AG20443 (cell line): ENCODE data around the gene GABRR1.
"Not testable (repeated sequence)": the region's sequence is repeated elsewhere in the genome, so short reads cannot be mapped to it uniquely, and the experiment has no call there.

Experiments used
- DNase-seq: peaks from one replicate; pipeline ENCODE4 v3.0.0; 2012; ENCODE audit warnings: low spot score, mixed read lengths

Gene GABRR1

DNA sequence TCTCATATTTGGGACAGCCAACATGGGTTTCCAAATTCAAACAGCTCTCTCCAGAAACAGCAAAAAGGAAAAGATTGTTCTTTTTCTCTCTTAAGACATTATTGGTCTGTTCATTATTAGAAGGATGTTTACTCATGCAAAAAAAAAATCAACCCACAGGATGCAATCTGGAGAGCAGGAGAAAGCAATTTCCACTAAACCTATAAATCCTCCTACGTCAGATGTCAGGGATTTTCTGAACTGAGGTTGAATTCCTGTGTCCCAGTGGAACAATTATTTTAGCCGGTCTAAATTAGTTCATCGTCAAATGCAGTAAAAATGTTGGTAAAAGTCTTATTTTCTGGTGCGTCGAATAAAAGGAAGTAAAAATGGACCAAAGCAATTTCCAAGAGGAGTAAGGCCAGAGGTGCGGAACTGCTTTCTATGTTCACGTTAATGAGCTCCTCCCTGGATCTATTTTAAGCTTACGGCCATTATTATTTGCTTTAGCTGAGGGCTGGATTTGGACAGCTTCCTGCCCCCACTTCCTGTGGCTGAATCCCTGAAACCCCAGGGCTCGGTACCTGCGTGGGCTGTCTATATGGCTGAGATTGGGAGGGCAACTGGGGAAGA, at the start of gene GABRR1:
Gene GABRR1, minus strand, starts transcription at position 60 of the 612 bp plus-strand sequence. Its CDS starts 36 bp downstream, at position 24.
- DNase-seq, result no peak

DNA sequence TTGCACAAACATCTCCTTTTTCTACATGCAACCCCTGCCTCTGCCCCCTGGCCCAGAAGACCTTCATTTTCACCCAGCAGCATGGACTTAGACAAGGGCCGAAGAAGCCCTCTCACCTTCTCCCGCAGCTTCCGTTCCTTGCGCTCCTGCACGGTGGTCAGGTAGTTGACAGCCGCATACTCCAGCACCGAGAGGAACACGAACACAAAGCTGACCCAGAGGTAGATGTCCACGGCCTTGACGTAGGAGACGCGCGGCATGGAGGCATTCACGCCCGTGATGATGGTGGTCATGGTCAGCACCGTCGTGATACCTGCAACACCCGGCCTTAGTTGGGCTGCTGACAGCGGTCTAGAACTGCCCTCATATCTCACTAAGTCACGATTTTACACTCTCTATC, 47.1 kb upstream of the GABRR1 start:
- DNase-seq, result no peak

DNA sequence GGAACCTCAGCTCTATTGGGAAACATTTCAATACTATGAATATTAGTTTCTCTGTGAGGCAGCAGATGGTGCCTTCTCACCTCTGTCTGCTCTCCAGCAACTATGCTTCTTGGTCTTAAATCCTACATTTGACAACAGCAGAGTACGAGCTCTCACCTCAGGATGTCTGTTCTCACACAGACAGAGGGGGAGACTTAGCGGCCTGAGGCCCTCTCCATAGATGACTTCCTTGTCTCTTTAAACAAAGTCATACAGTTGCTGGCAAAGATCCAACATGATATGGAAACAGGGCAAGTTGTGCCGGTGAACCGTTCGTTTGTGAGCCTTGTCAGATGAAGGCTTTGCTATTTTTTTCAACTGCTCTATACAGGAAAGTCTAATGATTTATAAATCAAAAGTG, 43.7 kb upstream of the GABRR1 start:
- DNase-seq, result no peak

DNA sequence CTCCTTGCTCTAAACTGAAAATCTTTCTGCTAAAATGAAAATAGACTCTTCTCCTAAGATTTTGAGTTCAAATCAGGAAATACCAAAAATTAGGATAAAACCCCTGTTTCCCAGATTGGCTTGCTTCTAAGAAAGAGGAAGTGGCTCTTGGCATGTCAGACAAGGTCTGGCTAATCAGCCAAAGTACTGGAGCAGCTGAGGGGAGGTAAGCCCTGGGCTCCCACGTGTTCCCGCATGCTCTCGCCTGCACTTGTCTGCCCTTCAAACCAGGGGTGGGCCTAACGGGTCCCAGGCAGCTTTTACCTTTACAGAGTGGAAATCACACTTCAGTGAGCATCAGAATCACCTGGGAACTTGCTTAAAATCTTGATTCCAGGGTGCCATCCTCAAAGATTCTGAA, 43.2 kb upstream of the GABRR1 start:
- no peak for DNase-seq

DNA sequence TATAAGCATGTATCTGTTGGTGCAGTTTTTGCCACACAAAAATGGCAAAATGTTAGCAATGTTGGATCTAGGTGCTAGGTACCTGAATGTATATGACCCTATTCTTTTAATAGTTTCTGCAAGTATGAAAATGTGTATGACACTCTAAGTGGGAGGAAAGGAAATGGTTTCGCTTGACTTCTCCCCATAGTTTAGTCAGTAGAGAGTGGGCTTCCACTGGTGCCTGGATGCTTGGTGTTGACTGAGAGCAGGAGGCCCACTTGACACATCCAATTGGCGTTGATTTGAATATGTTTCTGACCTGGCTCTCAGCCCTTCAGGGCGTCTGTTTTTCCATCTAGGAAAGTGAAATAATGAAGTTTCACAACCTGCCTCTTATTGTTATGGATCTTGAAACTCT, 41.8 kb upstream of the GABRR1 start:
- DNase-seq, result no peak

DNA sequence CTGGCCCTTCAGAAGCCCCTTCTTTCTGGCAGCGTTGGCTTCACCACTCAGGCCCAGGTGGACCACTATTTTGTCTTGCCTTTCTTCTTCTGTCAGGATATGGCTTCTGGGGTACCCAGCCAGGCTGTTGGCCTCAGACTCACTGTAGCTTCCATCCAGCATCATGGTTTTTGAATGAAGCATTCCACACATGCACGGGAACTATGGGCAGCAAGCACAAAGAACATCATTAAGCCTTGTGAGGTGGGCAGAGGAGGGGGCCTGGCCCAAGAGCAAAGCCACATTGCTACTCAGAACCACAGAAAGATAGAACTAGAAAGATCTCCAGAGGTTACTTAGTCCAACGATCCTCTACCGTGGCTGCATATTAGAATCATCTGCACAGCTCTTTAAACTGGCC, 40.6 kb upstream of the GABRR1 start:
- DNase-seq, result no peak

DNA sequence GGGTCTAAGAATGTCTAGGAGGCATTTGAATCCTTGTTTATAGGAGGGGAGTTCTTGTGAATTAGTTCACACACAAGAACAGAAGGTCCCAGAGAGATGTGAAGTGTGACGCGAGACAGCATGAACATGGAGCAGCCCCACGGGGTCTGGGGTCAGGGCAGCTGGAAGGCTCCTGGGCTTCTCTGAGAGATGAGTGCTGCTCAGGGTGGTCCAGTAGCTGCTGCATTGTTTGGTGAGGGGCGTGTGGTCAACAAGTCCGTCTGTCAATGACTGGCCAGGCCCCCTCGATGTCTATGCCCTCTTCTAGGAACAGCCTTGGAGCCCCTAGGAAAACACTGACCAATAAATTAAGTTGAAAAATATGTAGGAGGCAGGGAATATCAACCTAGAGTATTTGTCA, 40.2 kb upstream of the GABRR1 start:
- no peak for DNase-seq

DNA sequence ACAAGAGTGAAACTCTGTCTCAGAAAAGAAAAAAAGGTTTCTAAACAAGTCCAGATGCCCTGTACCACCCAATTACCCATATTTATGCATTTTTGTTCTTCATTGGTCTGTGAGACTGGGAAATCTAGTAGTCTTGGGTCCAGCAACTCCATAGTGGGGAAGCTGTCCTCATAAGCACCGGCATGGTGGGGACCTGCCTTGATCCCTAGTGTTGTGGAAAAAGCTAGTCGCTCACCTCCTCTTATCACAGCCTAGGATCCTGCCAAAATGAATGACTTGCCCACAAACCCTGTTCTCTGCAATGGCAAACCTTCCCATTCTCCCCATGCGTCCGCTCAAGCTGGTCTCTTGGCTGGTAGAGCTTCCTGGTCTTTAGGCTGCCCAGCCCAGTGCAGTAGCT, 38.3 kb upstream of the GABRR1 start:
- DNase-seq, result no peak

DNA sequence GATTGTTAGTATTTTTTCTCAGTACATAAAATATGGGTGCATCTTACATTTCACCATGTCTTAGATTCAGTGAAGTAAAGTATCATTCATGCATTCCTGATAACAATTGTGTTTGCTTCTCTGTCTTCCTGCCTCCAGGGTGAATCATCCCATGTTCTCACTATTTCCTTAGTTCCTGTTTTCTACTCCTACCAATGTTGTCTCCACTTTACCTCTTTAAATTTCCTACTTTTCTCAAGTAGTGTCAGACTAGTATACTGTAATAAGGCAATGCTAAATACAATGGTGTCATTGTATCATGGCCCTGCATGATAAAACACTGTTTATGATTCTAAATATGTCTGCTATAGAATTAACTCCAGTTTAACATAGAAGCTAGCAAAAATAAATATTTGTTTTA, 37.4 kb upstream of the GABRR1 start:
- DNase-seq, result no peak

DNA sequence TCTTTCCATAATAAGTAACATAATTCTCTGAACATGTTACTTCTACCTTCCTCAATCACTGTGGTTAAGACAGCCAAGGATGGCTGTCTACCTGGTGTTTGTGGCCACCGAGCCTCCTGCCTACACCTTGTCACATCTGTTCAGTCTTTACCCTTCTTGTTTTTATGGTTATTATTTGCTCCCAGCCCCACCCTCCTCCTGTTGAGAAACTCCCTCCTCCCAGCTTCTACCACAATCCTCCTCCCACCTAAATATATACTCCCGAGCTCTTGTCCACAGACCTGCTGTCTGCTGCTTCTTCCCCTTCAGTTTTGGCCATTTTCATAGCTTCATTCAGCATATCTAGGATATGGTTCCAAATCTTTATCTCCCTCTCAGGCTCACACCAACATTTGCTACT, 35.7 kb upstream of the GABRR1 start:
- DNase-seq, result no peak

DNA sequence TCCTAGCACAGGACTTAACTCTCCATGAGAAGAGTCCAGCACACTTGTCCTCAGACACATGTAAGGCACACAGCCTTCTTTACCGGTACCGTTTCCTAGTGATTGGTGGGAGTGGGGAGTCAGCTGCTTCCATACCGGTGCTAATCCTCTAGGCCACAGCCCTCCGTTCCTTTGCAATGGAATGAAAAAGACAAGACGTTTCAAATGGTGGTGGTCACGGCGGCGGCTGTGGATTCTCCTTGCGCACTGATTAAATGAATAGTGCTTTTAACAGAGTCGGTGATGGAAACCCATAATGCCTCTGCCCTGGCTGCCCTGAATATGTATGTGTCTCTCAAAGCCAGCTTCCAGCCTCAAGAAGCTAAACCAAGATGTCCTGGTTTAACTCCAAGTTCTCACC, 34.8 kb upstream of the GABRR1 start:
- DNase-seq, result no peak

DNA sequence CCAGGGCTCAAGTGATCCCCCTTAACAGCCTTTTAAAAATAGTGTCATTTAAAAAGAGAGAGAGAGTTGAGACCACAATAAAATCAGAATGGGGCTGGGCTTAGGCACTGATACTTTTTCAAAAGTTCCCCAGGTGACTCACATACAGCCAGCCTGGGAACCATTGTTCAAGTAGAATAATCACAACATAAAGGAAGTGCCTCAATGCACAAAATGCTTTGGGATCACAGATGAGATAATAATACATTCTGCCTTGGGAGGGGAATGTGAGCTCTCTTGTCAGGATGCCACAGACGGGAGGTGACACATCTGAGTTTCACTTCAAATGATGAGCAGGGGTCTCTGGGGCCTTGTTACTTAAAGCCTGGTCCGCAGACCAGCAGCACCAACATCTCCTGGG, 34.0 kb upstream of the GABRR1 start:
- no peak for DNase-seq

DNA sequence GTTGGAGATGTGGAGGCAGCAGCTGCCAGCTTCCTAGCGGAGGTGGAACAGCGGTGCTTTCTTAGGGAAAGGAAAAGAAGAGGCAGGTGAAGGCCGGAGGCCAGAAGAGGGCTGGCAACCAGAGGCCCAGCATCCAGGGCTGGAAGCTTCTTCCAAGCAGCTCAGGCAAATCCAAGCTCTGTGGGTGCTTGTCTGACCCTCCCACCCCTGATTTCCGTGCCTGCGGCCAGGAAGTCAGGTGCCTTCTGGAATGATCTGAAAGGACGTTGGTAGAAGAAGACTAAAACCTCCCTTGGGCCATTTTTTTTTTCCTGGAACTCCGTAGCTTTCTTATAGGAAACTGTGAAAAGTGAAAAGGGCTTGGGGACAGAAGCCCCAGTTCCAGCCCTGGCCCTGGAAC, 33.1 kb upstream of the GABRR1 start:
- DNase-seq, result no peak

DNA sequence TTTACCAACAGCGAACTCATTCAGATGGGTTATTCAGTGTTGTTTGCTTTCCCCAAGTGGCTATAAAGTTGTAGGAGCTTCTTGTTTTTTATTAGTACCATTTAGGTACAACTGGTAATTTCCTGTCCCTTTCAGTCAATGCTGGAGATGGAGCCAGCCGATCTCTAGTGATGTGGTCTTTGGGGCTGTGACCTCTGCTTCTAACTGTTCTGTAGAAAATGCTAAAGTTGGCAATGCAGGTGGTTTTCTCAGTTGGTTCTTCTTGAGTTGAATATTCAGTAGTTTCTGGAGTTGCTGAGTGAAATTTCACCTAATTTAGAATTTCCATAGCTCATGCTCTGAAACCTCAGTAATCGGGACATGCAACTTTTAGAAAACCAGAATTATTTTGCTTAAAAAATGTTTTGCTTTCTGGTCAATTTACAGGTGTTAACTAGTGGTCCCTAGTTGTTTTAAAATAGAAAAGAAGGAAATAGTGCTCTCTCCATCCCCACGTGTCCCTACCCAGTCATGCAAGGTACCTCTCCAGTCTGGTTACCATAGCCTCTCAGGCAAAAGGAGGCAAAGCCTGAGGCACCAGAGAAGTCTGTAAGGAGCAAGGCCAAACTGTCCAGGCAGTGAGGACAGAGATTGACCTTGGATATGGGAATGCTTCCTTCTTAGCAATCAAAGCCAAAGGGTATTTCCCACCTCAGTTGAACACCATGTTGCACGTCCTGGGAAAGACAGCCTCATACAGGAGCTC, 27.3 kb upstream of the GABRR1 start:
- no peak for DNase-seq

DNA sequence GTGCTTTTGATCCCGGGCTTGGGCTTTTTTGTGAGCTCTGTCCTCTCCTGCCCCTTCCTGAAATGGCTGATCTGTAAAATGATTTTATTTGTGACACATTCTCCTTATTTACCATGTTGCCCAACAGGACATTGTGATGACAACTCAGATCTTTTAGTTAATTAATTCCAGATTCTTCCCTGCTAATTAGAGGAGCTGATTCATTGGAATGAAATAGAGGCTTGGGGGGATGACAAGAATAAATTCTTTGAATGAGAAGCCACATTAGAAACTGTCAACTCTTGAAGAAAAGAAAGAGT, 26.1 kb upstream of the GABRR1 start:
- DNase-seq, result no peak

DNA sequence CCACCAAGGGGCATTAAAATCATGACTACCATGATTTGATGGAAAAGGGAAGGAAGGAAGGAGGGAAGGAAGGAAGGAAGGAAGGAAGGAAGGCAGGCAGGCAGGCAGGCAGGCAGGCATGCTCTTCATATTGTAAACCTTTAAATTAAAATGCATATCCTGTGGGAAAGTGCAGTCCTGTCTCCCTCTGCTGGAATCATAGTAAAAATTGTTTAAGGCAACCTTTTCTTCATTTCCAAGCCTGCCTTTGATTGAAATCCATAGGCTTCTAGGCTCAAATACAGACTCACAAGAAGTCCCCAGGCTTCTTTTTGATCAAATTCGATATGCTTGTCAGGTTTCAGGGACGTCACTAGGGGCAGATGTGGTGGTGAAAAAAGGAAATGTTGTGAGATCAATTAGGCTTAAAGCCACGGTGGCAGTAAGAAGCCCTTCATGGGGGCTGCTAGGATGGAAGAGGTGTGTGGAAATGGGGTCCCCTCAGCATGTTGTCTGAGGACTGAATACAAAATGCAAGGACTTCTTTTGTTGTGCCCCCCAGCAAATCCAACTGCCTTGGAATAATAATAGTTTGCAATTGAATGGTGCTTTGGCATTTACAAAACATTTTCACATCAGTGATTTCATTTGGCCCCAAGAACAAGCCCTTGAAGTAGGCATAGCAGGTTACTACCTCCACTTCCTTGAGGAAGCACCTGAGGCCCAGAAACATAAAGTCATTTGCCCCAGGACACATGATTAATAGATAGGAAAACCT, 25.6 kb upstream of the GABRR1 start:
- DNase-seq, result peak; percentile 47

DNA sequence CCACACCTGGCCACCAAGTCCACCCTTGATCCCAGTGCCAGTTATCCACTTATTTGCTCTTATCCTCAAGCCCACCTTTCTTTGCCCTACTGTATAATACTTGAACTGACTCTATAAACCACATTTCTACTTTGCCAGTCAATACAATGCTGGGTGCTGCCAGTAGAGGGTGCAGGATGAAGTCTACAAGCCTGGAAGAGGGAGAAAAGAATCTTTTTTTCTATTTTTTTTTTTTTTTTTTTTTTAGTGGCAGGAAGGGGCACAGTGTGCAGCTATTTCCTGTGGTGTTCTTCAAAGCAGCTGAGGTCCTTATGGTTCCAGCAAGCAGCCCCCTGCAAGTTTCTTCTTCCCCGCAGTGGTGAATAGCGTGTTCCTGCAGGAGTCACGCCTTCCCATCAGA, 22.2 kb upstream of the GABRR1 start:
- no peak for DNase-seq

DNA sequence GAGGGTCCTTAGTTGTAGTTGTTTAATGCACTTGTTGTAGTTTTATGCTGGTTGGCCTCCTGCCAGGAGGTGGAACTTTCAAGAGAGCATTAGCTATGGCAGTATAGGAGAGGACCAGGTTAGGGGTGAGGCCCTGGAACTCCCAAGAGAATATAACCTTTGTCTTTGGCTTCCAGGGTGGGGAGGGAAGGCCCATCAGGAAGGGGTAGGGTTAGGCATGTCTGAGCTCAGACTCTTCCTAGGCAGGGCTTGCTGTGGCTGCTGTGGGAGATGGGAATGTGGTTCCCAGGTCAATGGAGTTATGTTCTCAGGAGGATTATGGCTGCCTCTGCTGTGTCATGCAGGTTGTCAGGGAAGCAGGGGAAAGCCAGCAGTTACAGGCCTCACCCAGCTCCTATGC, 20.0 kb upstream of the GABRR1 start:
- DNase-seq, result no peak

DNA sequence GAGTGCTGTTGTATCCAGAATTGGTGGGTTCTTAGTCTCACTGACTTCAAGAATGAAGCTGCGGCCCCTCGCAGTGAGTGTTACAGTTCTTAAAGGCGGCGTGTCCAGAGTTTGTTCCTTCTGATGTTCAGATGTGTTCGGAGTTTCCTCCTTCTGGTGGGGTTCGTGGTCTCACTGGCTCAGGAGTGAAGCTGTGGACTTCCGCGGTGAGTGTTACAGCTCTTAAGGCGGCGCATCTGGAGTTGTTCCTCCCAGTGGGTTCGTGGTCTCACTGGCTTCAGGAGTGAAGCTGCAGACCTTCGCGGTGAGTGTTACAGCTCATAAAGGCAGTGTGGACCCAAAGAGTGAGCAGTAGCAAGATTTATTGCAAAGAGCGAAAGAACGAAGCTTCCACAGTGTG, 16.4 kb upstream of the GABRR1 start:
- not testable (repeated sequence) for DNase-seq

DNA sequence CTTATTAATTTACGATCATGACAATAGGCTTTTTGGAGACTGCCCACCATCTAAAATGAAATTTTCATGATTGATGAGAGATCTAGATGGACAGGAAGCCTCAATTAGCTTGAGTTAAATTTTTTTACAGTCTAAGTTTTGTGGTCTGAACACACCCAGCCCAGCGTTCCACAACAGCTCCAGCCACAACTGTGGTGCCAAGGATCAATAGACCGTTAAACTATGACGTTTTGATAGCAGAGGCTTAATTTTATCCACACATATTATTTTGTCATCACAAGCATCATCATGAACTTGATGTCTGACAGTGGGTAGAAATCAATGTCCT, 5.5 kb upstream of the GABRR1 start:
- no peak for DNase-seq

DNA sequence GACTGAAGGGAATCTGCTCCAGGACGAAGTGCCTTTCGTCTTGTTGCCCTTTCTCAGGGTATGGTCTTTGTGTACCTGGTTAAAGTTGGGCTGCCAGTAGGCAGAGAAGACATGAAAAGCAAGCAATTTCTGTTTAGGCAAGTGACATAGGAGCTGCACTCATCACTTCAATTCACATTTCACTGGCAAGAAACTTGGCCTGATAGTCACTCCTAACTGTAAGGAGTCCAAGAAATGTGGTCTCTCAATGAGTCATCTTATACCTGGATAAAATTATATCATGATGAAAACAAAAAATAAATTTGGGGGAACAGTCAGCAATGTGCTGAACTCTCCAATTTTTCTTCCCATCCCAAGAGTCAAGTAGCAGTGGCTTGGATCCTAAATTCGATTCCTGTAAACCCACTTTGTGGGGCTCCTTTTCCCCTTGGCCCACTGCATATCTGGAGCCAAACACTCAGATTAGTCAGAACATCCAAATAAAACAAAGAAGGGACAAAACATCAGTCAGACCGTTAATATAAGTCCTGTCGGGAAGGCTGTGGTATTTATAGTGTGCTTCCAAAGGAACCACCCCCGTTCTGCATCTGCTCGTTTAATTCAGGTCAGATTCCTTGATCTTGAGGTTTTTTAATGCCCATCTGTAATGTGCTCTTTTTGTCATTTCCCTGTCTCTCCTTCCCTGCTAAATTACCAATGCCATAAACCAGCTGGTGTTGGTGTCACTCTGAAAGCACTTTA, 5.0 kb upstream of the GABRR1 start:
- DNase-seq, result no peak

DNA sequence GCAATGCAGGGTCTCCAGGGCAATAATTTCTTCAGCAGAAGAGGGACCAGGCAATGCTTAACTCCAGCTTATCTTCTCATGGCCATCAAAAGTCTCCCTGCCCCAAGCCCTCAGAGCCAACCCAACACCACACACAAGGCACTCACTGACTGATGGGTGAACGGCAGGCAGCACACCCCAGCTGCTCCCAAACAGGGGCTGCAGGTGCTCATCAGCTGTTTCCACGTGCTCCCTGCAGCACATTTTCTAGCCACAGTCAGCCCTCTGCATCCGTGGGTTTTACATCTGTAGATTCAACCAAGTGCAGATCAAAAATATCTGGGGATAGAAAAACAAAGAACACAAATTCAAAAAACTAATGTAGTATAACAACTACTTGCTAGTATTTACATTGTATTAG, 4.0 kb upstream of the GABRR1 start:
- DNase-seq, result no peak

DNA sequence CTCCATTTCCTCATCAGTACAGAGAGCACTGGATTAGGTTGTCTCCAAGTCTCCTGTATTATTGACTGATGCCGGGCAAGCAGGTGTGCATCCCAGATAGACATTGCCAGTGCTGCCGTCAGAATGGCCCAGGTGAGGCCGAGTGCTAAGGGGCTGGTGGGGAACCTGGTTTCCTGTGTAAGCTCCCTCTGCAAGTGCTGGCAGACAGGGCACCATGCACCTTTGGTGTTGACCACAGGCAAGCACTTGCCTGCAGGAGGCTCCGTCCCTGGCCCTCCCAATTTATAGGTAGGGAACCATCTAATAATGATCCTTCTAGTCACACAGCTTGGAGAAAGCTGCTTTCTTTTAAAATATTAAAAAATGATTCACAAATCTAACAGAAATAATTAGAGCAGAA, 747 bp downstream of the GABRR1 start:
- no peak for DNase-seq
